ENCODE data around the gene HMSD.
A peak's percentile ranks its signal among the peaks of the same experiment; 100 is the strongest.

Gene HMSD

GRCh38 chr18:63963615-63964256 is 14.6 kb downstream of the HMSD start:
- H3K36me3 ChIP-seq (ENCODE audit: insufficient read depth, low read length): no peaks in the 10 kb centered on the region
- no peaks in the 10 kb centered on the region for H3K4me1 ChIP-seq (ENCODE audit: insufficient read depth, low read length)
- H2AFZ ChIP-seq (ENCODE audit: low read depth, low read length): no peak overlapping the region
- peaks cover 3% of the 10 kb centered on the region for H3K27me3 ChIP-seq (ENCODE audit: insufficient read depth, low read length)
- no peaks in the 10 kb centered on the region for H3K9me3 ChIP-seq (ENCODE audit: low read length)
- no peak overlapping the region for H3K4me3 ChIP-seq (ENCODE audit: low read length)

- peaks cover 3% of the 10 kb centered on the region for H3K27me3 ChIP-seq (ENCODE audit: insufficient read depth, low read length)
- H3K4me3 ChIP-seq (ENCODE audit: low read length): no peak overlapping the region
- no peaks in the 10 kb centered on the region for H3K36me3 ChIP-seq (ENCODE audit: insufficient read depth, low read length)
- peaks cover 6% of the 10 kb centered on the region for H3K4me1 ChIP-seq (ENCODE audit: insufficient read depth, low read length)
- H2AFZ ChIP-seq (ENCODE audit: low read depth, low read length): no peak overlapping the region
- no peaks in the 10 kb centered on the region for H3K9me3 ChIP-seq (ENCODE audit: low read length)
Measured at GRCh38 chr18:63964908-63965307, 15.8 kb downstream of the HMSD start.

DNA sequence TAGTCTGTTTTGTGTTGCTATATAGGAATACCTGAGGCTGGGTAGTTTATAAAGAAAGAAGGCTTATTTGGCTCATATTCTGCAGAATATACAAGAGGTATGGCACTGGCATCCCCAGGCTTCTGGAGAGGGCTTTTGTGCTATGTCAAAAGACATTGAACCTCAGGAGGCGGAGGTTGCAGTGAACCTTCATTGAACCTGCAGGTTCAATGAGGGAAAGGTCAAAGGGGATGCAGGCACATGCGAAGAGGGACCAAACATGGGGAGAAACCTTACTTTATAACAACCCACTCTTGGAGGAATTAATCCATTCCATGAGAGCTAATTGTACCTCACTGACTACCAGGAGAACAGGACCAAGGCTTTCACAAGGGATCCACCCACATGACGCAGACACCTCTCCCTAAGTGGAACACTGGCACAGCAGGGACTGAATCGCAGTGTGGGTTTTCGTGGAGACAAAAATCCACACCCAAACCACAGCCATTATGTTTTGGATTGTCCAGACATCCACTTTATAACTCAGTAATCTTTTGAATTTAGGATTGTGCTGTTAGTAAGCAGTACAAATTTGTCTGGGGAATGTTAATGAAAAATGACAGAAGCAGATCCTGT is 16.7 kb downstream of the HMSD start:
- peaks cover 3% of the 10 kb centered on the region for H3K27me3 ChIP-seq (ENCODE audit: insufficient read depth, low read length)

DNA sequence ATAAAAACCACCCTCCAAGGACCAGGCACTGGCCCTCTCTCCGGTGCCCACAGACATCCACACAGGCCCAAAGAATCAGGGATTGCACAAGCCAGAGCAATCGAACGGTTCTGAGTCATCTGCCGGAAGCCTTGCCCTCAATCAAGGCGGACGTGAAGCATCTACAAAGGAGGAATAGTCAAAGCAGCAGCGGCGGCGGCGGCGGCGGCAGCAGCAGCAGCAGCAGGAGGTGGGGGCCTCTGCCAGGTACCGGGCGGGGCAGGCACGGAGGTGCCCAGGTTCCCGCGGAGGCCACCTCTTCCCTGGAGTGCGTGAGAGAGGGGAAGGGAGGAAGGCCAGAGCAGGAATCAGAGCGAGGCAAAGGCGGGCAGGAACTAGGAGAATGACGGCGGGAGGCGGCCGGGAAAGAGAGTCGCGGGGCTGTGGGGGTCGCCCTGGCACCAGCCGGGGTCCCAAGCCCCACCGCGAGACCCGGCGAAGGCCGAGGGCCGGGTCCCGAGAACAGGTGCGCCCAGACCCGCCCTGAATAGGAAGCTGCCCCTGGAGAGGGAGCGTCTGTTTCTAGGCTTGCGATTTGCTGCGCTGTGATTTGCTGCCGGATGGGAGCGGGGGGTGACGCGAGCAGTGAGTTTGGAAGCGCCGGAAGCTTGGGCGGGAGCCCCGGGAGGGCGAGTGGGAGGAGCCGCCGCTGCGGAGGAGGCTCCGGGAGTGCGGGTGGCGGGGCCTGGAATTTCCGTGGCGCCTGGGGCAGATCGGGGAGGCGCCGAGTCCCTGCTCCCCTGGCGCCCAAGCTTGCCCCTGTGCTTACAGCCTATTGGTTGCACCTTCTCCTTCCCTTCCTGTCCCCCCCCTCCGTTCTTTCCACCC is 21.1 kb downstream of the HMSD start, which contains the start of gene SERPINB8:
TSS of gene SERPINB8 (plus strand) at position 140 of the 867 bp plus-strand sequence. CDS start 8,228 bp downstream, outside the sequence.
- H3K36me3 ChIP-seq (ENCODE audit: insufficient read depth, low read length): no peaks in the 10 kb centered on the region
- no peaks in the 10 kb centered on the region for H3K9me3 ChIP-seq (ENCODE audit: low read length)
- H3K4me1 ChIP-seq (ENCODE audit: insufficient read depth, low read length): peaks cover 18% of the 10 kb centered on the region
- H3K4me3 ChIP-seq (ENCODE audit: low read length): peak within 1 kb of the TSS; percentile 83
- peak within 1 kb of the TSS; percentile 90 for H2AFZ ChIP-seq (ENCODE audit: low read depth, low read length)
- no peaks in the 10 kb centered on the region for H3K27me3 ChIP-seq (ENCODE audit: insufficient read depth, low read length)

More for the DNA sequence above, 16.7 kb downstream of the HMSD start:
- Histone ChIP-seq H3K9me3 (ENCODE audit: low read length) (no peaks in the 10 kb centered on the region), H3K4me1 (ENCODE audit: insufficient read depth, low read length) (peaks cover 8% of the 10 kb centered on the region), H3K36me3 (ENCODE audit: insufficient read depth, low read length) (no peaks in the 10 kb centered on the region), H3K4me3 (ENCODE audit: low read length) (no peak overlapping the region), H2AFZ (ENCODE audit: low read depth, low read length) (no peak overlapping the region)

- Histone ChIP-seq H3K4me3 (ENCODE audit: low read length) (peak overlapping the region; percentile 83), H3K27me3 (ENCODE audit: insufficient read depth, low read length) (no peaks in the 10 kb centered on the region), H2AFZ (ENCODE audit: low read depth, low read length) (peak overlapping the region; percentile 90), H3K4me1 (ENCODE audit: insufficient read depth, low read length) (peaks cover 18% of the 10 kb centered on the region), H3K36me3 (ENCODE audit: insufficient read depth, low read length) (no peaks in the 10 kb centered on the region), H3K9me3 (ENCODE audit: low read length) (no peaks in the 10 kb centered on the region)
Measured at GRCh38 chr18:63970809-63971205, 21.7 kb downstream of the HMSD start.

- Histone ChIP-seq H2AFZ (ENCODE audit: low read depth, low read length) (no peak overlapping the region), H3K27me3 (ENCODE audit: insufficient read depth, low read length) (no peaks in the 10 kb centered on the region), H3K9me3 (ENCODE audit: low read length) (no peaks in the 10 kb centered on the region), H3K36me3 (ENCODE audit: insufficient read depth, low read length) (no peaks in the 10 kb centered on the region), H3K4me1 (ENCODE audit: insufficient read depth, low read length) (peaks cover 18% of the 10 kb centered on the region), H3K4me3 (ENCODE audit: low read length) (peak overlapping the region; percentile 83)
Measured at GRCh38 chr18:63971320-63972001, 22.4 kb downstream of the HMSD start.

DNA sequence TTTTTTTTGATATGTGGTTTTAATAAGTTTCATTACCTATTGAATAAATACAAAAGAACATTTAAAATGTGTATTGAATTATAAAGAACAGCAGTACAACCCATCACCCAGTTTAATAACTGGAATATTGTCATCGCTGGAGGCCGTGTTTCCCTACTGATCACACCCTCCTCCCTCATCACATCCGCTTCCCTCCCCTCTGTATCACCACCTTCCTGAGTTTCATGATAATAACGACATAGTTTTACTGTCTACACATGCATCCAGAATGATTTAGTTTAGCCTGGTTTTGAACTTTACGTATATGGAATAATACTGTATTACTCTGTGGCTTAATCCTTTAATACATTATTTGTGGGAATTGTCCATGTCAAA is 22.9 kb downstream of the HMSD start:
- Histone ChIP-seq H2AFZ (ENCODE audit: low read depth, low read length) (no peak overlapping the region), H3K9me3 (ENCODE audit: low read length) (no peaks in the 10 kb centered on the region), H3K27me3 (ENCODE audit: insufficient read depth, low read length) (no peaks in the 10 kb centered on the region), H3K36me3 (ENCODE audit: insufficient read depth, low read length) (no peaks in the 10 kb centered on the region), H3K4me1 (ENCODE audit: insufficient read depth, low read length) (peaks cover 18% of the 10 kb centered on the region), H3K4me3 (ENCODE audit: low read length) (no peak overlapping the region)

DNA sequence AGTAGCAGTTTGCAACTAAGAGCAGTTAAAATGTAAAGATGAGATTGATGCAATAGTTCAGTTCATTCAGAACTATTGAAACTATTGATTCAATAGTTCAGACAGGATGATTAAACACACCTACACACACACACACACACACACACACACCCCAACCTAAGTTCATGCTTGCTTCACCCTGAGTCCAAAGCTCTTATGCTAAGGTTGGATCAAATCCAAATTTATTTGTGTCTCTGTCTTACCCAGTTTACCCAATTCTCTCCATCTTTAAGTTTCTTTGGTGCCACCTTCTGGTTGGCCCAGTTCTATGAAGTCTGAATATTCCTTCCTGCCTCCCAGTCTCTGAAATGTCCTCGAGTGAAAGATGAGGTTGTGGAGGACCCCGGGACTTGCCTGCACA is 25.9 kb downstream of the HMSD start:
- no peak overlapping the region for H3K4me3 ChIP-seq (ENCODE audit: low read length)
- H3K36me3 ChIP-seq (ENCODE audit: insufficient read depth, low read length): no peaks in the 10 kb centered on the region
- H3K9me3 ChIP-seq (ENCODE audit: low read length): no peaks in the 10 kb centered on the region
- H3K27me3 ChIP-seq (ENCODE audit: insufficient read depth, low read length): no peaks in the 10 kb centered on the region
- peaks cover 12% of the 10 kb centered on the region for H3K4me1 ChIP-seq (ENCODE audit: insufficient read depth, low read length)
- H2AFZ ChIP-seq (ENCODE audit: low read depth, low read length): no peak overlapping the region

- H3K27me3 ChIP-seq (ENCODE audit: insufficient read depth, low read length): no peaks in the 10 kb centered on the region
- no peak overlapping the region for H3K4me3 ChIP-seq (ENCODE audit: low read length)
- H3K4me1 ChIP-seq (ENCODE audit: insufficient read depth, low read length): peaks cover 12% of the 10 kb centered on the region
- H3K36me3 ChIP-seq (ENCODE audit: insufficient read depth, low read length): no peaks in the 10 kb centered on the region
- no peaks in the 10 kb centered on the region for H3K9me3 ChIP-seq (ENCODE audit: low read length)
- no peak overlapping the region for H2AFZ ChIP-seq (ENCODE audit: low read depth, low read length)
Measured at GRCh38 chr18:63975628-63976027, 26.5 kb downstream of the HMSD start.

DNA sequence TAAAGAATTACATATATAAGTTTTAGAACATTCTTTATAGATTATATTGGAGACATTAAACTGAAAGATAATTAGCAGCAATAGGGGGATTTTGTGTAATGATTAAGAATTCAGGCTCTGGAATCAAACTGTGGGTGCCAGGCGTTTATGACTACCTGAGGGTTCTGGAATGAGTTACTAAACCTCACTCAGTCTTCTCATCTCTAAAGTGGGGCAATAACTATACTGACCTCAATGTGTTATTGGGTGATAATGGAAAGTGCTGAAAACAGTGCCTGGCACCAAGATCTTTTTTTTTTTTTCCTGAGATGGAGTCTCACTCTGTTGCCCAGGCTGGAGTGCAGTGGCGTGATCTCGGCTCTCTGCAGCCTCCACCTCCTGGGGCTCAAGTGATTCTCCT is 27.9 kb downstream of the HMSD start:
- H3K9me3 ChIP-seq (ENCODE audit: low read length): no peaks in the 10 kb centered on the region
- H3K36me3 ChIP-seq (ENCODE audit: insufficient read depth, low read length): peaks cover 7% of the 10 kb centered on the region
- no peak overlapping the region for H2AFZ ChIP-seq (ENCODE audit: low read depth, low read length)
- H3K4me1 ChIP-seq (ENCODE audit: insufficient read depth, low read length): no peaks in the 10 kb centered on the region
- H3K27me3 ChIP-seq (ENCODE audit: insufficient read depth, low read length): no peaks in the 10 kb centered on the region
- H3K4me3 ChIP-seq (ENCODE audit: low read length): no peak overlapping the region

GRCh38 chr18:63979409-63979920 is 30.4 kb downstream of the HMSD start:
- no peak overlapping the region for H3K4me3 ChIP-seq (ENCODE audit: low read length)
- H3K4me1 ChIP-seq (ENCODE audit: insufficient read depth, low read length): no peaks in the 10 kb centered on the region
- peaks cover 12% of the 10 kb centered on the region for H3K36me3 ChIP-seq (ENCODE audit: insufficient read depth, low read length)

DNA sequence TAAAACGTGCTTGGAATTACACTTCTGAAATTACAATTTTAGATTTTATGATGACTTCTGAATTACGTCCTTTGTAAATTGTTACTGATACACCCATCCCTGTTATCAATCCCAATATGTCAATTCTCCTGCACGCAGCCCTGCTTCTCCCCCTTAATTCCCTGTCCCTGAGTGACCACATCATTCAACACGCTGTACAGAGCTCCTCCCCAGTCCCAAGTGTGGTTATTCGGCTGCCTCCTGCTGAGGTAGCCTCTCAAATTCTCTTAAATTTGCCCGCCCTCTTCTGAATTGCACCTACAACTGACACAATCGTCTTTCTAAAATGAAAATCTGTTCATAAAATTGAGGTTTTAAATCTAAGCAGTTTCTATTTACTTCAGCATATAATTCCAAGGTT is 30.9 kb downstream of the HMSD start:
- no peak overlapping the region for H2AFZ ChIP-seq (ENCODE audit: low read depth, low read length)
- no peak overlapping the region for H3K4me3 ChIP-seq (ENCODE audit: low read length)

More at GRCh38 chr18:63979409-63979920, 30.4 kb downstream of the HMSD start:
- Histone ChIP-seq H3K27me3 (ENCODE audit: insufficient read depth, low read length) (no peaks in the 10 kb centered on the region), H2AFZ (ENCODE audit: low read depth, low read length) (no peak overlapping the region), H3K9me3 (ENCODE audit: low read length) (no peaks in the 10 kb centered on the region)

More for the DNA sequence above, 30.9 kb downstream of the HMSD start:
- Histone ChIP-seq H3K27me3 (ENCODE audit: insufficient read depth, low read length) (no peaks in the 10 kb centered on the region), H3K9me3 (ENCODE audit: low read length) (no peaks in the 10 kb centered on the region), H3K4me1 (ENCODE audit: insufficient read depth, low read length) (no peaks in the 10 kb centered on the region), H3K36me3 (ENCODE audit: insufficient read depth, low read length) (peaks cover 12% of the 10 kb centered on the region)
